ENCODE results near the gene UPK3A. TPM values are rescaled to one million over a fixed set of nuclear protein-coding genes. Genes with fewer than 3 reads are reported as not detected.

UPK3A gene
- total and polyA plus RNA-seq, 2 of the 8 experiments (the other 6 are each of a cell fraction or from before 2014, with no cell fraction given) = 0.35 to 1.7 TPM

GRCh38 chr22:45286854-45287551 is 2.3 kb downstream of the UPK3A start (continued):
- TF ChIP-seq CHD7 (IDR thresholded peaks at IDR 0.05; ENCODE audit: insufficient replicate concordance, low read length) = no peak
- TF ChIP-seq SIN3A (conservative IDR thresholded peaks at IDR 0.05 in 1 of 2, IDR thresholded peaks at IDR 0.05 in 1 of 2; ENCODE audit: low read depth in 1 of 2, low read length in 2 of 2) = no peak
- TF ChIP-seq SIRT6 (IDR thresholded peaks at IDR 0.05; ENCODE audit: low read length) = no peak
- TF ChIP-seq POU5F1 (IDR thresholded peaks at IDR 0.05; ENCODE audit: low read depth, low read length) = no peak
- no peak for TF ChIP-seq SRF (IDR thresholded peaks at IDR 0.05; ENCODE audit: low read depth, low read length)
- no peak for TF ChIP-seq GABPA (IDR thresholded peaks at IDR 0.05; ENCODE audit: borderline replicate concordance, insufficient read depth, low read length)
- no peak for TF ChIP-seq EP300 (IDR thresholded peaks at IDR 0.05; ENCODE audit: borderline replicate concordance in 1 of 2, low read depth in 2 of 2, low read length in 2 of 2)
- no peak for TF ChIP-seq BCL11A (IDR thresholded peaks at IDR 0.05; ENCODE audit: low read depth in 2 of 2, low read length in 2 of 2)
- TF ChIP-seq NANOG (IDR thresholded peaks at IDR 0.05; ENCODE audit: insufficient read depth, low read depth, low read length, poor library complexity, severe bottlenecking) = no peak
- no peak for TF ChIP-seq SIX5 (IDR thresholded peaks at IDR 0.05; ENCODE audit: low read depth, low read length)
